HG02840 (cell line): ENCODE measurements around the gene HSPA12A.

Experiments
- ATAC-seq: cut with Tn5 transposase; IDR thresholded peaks from one replicate; pipeline ENCODE4 v1.9.1; 2021; ENCODE audit warnings: mild to moderate bottlenecking, moderate library complexity, moderate number of reproducible peaks; ENCODE audit not compliant: unreplicated experiment, low FRiP score

Gene HSPA12A

GRCh38 chr10:116694927-116695268 lies 47.5 kb downstream of the HSPA12A start:
- ATAC-seq = no peak

DNA sequence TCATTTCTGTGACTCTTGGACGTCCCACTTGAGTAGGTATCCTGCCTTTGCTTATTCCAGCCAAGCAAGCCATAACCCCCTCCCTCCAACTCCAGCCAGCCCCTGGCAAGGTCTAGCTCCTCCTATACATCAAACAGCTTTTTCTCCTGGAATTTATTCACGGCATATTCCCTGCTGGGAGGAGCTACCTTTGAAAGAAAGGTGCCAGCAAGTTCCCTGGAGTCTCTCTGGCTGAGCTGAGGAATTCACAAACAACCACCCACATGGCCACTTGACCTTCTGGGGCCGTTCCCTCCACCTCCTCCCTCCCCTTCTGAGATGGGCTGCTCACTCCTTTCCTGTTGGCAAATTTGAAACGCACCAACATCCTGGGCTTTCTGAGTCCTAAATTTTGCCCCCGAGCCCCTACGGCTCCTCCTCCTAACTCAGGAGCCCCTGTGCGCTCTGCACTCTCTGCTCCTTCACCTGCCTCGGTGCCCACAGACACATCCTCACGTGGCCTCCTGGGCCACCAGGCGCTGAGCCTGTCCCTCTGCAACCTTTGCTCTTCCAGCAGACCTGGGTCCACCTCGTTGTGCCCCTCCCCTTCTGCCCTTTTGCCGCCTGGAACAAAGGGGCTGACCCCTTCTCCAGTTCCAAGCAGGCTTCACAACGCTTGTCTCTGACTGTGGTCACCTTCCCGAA lies 48.0 kb downstream of the HSPA12A start:
- ATAC-seq = no peak

DNA sequence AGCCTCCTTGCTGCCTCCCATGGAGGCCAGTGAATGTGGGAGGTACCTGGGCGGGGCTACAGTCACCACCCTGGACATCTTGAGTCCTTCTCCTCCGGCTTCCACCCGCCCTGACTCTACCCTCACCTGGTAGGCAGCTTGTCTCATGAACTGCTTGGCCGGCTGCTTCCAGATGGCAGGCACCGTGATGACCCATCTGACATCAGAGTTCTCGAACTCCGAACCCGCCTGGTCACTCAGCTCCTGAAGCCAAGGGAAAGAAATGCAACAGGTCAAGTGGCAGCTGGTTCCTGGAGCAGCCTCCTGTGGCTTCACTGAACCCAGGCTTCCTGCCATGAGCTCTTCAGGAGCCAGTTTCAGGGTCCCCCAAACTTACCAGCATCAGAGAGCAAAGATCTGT lies 50.1 kb downstream of the HSPA12A start:
- no peak for ATAC-seq

- no peak for ATAC-seq
These were observed 50.7 kb downstream of the HSPA12A start for GRCh38 chr10:116691635-116692034.

DNA sequence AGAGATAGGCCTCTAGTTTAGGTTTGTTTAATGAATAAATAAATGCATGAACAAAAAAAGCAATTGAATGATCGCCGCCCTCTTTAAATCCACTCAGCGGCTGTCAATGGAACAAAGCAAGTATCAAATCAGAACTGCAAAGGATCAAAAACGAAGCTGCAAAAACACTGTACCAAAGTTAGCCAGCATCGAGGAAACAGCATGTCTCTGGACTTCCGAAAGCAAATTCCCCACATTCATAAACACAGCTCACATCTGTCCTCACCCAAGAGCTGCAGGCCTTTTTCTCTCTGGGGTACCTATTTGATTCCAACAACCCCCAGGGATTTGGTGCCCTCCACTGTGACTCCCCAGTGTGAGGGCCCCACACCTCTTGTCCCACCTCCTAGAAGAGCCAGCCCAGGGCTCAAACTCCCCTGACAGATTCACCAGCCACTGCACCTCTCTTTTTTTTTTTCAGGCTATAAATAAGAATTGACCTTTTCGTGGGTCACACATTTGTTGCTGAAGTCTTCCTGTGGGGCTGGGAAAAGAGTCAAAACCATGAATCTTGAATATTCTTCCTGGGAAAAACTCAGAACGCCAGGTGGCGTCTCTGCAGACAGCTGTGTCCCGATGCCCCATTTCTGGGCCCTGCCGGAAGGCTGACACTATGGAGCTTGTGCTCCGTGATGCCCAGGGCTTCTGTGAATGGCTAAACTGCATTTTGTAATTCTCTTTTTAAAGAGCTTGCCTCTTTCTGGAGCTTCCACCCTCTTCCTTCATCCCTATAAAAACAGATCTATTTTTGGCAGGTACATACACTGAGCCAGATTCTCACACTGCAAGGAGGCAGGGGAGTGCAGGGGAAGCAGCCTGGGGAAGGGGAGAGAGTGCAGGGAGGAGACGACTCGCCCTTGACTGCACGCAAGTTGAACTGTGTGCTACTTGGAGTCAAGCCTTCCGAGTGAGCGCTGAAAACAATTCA lies 51.7 kb downstream of the HSPA12A start:
- ATAC-seq = no peak

DNA sequence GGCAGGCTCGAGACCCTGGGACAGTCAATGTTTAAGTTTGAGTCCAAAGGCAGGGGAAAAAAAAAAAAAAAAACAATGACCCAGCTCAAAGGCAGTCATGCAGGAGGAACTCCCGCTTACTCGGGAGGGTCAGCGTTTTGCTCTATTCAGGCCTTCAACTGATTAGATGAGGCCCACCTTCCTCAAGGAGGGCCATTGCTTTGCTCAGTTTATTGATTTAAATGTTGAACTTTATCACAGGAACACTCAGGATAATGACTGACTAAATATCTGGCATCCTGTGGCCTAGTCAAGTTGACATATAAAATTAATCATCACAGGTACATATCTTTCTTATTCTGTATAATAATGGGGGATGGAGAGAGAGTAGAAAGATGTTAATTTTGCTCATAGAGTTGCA lies 52.6 kb downstream of the HSPA12A start:
- ATAC-seq = no peak

- no peak for ATAC-seq
These were observed 53.4 kb downstream of the HSPA12A start for GRCh38 chr10:116688741-116689495.

- ATAC-seq = no peak
These were observed 54.1 kb downstream of the HSPA12A start for GRCh38 chr10:116688241-116688711.

- no peak for ATAC-seq
These were observed 54.7 kb downstream of the HSPA12A start for GRCh38 chr10:116687633-116688032.

GRCh38 chr10:116686632-116687031 lies 55.7 kb downstream of the HSPA12A start:
- ATAC-seq = no peak

DNA sequence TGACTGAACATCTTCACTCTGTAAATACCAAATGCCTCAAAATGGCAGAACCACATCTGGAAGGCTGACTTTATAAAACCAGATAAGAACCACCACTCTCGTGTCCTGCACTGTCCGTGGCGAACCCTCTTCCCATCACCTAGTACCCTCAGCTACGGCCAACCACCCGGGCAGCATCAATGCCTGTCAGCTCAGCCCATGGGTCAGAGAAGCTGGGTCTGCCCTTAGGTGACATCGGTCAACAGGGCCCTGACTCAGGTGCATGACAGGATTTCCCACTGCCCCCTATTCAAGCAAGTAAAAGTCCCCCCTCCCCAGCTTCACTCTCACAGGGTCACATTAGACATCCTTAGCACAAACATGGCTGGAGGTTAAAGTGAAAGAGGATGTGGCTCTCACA lies 56.6 kb downstream of the HSPA12A start:
- ATAC-seq = no peak

DNA sequence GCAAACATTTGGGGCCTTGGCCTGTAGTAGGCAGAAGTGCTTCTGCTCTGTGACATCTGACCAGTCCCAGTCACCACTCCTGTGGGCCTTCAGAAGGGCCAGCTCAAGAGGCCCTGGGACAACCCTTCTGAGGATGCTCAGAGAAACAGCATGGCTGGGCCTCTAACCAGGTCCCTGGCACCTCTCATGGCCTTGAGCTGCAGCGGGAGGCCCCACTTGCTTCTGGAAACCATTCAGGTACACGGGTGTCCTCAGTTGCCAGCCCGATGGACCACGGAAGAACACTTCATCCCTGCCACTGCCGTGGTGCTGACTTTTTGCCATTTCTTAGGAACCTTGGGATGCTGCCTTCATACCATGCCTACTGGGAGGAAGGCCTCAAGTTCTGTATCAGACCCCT lies 57.6 kb downstream of the HSPA12A start:
- ATAC-seq = no peak

- no peak for ATAC-seq
These were observed 58.5 kb downstream of the HSPA12A start for GRCh38 chr10:116683821-116684220.

DNA sequence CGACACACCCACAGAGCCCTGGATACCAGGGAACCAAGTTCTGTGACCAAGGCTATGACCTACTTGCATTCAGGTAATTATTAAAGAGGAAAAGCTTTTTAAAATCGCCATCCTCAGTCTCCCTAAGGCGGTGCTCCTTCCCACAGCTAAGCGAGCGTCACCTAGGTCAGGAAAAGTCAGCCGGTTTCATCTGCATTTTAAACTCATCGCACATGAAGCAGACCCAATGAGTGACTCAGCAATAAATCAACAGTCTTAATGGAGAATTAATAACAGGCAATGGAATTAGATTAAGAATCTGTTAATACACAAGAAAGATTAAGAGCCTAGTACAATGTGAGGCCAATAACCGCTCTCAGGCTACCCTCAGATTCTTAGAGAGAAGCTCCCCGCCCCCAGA lies 59.2 kb downstream of the HSPA12A start:
- no peak for ATAC-seq

DNA sequence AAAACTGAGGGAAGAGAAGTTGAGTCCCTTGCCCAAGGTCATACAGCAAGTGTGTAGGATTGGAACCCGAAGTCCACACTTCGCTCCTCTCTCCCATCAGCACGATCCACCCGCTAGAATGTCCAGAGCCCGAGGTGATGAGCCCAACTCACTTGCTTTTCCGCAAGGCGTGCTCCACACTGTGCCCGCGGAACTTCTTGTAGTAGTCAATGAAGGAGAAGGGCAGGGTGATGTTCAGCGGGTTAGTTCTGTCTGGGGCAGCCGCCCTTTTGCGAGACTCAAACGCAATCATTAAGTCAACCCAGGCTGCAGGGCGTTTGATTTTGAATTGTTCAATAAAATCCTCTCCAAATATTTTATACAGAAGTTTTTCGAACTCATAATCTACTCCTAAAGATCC lies 63.0 kb downstream of the HSPA12A start:
- no peak for ATAC-seq

- ATAC-seq = no peak
These were observed 65.7 kb downstream of the HSPA12A start for GRCh38 chr10:116676633-116677032.

GRCh38 chr10:116676118-116676517 lies 66.2 kb downstream of the HSPA12A start:
- ATAC-seq = no peak

- ATAC-seq = no peak
These were observed 67.4 kb downstream of the HSPA12A start for GRCh38 chr10:116674901-116675423.

- ATAC-seq = no peak
These were observed 68.5 kb downstream of the HSPA12A start for GRCh38 chr10:116673866-116674265.

DNA sequence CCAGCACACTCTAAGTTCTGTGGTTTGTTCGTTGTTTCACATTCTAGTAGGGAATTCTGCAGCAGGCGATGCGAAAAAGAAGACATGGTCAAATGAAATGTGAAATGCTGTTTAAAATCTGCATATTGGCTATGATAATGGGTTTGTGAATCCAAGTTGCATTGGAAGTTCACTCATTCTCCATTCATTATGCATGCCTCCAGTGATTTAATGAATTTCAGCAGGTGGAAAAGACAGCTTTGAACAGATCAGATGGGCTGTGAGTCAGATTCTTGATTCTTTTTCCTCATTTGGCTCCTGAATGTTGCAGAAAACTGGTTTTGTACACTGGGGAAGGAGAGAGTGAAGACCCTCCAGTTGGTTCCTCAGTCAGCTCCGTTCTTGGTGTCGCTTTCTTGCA lies 69.5 kb downstream of the HSPA12A start:
- no peak for ATAC-seq
